Neutrophil (primary cell): ENCODE results near the gene TLK1.

Experiments
- H3K27ac ChIP-seq: fragments of 200-600 bp; sonication (generic); 2 replicates; pipeline ENCODE4 v1.5.1; 2016; ENCODE audit warnings: mild to moderate bottlenecking, moderate library complexity
- H3K27me3 ChIP-seq: fragments of 200-600 bp; sonication (generic); 2 replicates; pipeline ENCODE4 v1.6.0; 2016; ENCODE audit warnings: mild to moderate bottlenecking
- H3K36me3 ChIP-seq: fragments of 200-600 bp; sonication (generic); 2 replicates; pipeline ENCODE4 v1.5.1; 2017
- H3K4me1 ChIP-seq, 2 experiments: fragments of 200-600 bp in 1 of 2; sonication (generic) in 1 of 2; 1 replicate in 1 of 2; 2 replicates in 1 of 2; pipeline versions ENCODE4 v1.5.1 to v1.6.1; 2013 to 2016; ENCODE audit warnings: low read depth in 1 of 2, low read length in 1 of 2, mild to moderate bottlenecking in 1 of 2, moderate library complexity in 1 of 2; ENCODE audit not compliant: control insufficient read depth in 1 of 2, insufficient read depth in 1 of 2
- H3K4me3 ChIP-seq, 2 experiments: fragments of 200-600 bp in 1 of 2; sonication (generic) in 1 of 2; 1 replicate in 1 of 2; 2 replicates in 1 of 2; pipeline ENCODE4 v1.5.1; 2013 to 2016; ENCODE audit warnings: low read depth in 1 of 2, low read length in 1 of 2, mild to moderate bottlenecking in 1 of 2, moderate library complexity in 1 of 2
- H3K9me3 ChIP-seq: fragments of 200-600 bp; sonication (generic); 2 replicates; pipeline ENCODE4 v1.5.1; 2016
- CTCF ChIP-seq: fragments of 200-600 bp; sonication (generic); IDR thresholded peaks from 2 replicates; pipeline ENCODE4 v1.5.1; 2016; ENCODE audit warnings: antibody characterized with exemption

TLK1 gene

DNA sequence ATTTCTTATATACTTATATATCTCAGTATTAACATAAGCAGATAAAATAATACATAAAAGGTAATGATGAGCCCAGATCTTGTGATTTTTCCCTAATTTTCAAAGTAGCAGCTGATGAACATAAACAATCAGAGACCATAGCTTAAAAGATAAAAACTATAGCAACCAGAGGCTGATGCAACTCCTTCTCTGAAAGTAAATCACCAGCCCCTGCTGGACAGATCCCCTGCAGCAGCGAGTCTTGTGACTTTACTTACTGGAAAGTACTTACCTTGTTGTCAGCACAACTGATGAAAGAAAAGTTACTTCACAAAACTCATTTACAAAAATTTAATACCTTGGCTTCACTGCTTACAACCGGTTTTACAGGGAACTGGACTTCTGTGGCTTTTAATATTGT is 164.4 kb downstream of the TLK1 start:
- no peak for TF ChIP-seq CTCF
- Histone ChIP-seq H3K27me3 (no peaks in the 10 kb centered on the region), H3K27ac (no peak overlapping the region), H3K4me3 (no peak overlapping the region), H3K4me1 (peaks cover 0 to 6% of the 10 kb centered on the region in 2 experiments), H3K36me3 (peaks cover 70% of the 10 kb centered on the region), H3K9me3 (no peaks in the 10 kb centered on the region)

DNA sequence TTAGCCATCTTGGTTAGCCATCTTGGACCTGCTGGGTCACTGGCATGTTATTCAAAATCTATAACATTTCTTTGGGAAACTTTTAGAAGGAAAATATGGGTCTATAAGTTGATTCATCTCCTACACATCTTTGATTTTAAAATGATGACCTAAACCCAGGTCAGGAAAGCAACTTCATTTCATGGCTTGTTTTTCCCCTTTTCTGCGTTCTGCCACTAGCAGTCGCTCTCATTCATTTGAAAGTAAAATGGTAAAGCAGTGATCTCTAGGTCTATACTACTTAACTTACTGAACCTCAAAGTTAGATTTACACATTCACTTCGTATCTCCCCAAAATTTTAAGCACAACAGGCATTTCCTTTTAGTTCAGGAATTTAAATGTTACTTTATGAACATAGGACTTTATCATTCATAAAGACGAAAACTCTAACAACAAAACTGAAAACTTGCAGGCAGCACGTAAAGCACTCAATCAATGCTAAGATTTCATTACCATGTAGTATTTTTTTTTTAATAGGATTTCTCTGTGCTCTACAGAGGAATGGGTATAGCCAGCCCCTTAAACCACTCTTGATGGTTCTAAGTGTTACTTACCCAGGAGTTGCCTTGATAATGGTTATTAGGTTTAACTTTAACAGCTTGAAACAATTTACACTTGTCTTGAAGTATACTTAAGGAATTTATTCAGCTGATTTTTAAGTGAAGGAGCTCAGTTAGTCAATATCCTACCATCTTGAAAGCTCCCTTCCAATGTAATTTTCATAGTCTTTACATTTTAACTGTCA is 169.1 kb downstream of the TLK1 start:
- Histone ChIP-seq H3K4me3 (no peak overlapping the region), H3K4me1 (no peaks in the 10 kb centered on the region), H3K36me3 (peaks cover 71% of the 10 kb centered on the region), H3K9me3 (no peaks in the 10 kb centered on the region), H3K27me3 (no peaks in the 10 kb centered on the region), H3K27ac (no peak overlapping the region)
- TF ChIP-seq CTCF = no peak

GRCh38 chr2:170986566-170987258 is 174.0 kb downstream of the TLK1 start:
- Histone ChIP-seq H3K27me3 (peaks cover 8% of the 10 kb centered on the region), H3K27ac (no peak overlapping the region), H3K9me3 (no peaks in the 10 kb centered on the region), H3K4me1 (no peaks in the 10 kb centered on the region), H3K36me3 (peaks cover 25% of the 10 kb centered on the region), H3K4me3 (no peak overlapping the region)
- no peak for TF ChIP-seq CTCF

- peaks cover 18% of the 10 kb centered on the region for H3K27me3 ChIP-seq
- TF ChIP-seq CTCF = no peak
- H3K4me3 ChIP-seq = no peak overlapping the region
- H3K9me3 ChIP-seq = no peaks in the 10 kb centered on the region
- H3K36me3 ChIP-seq = peaks cover 20% of the 10 kb centered on the region
- no peaks in the 10 kb centered on the region for H3K4me1 ChIP-seq
- no peak overlapping the region for H3K27ac ChIP-seq
Measured at GRCh38 chr2:170985407-170985806, 175.3 kb downstream of the TLK1 start.

DNA sequence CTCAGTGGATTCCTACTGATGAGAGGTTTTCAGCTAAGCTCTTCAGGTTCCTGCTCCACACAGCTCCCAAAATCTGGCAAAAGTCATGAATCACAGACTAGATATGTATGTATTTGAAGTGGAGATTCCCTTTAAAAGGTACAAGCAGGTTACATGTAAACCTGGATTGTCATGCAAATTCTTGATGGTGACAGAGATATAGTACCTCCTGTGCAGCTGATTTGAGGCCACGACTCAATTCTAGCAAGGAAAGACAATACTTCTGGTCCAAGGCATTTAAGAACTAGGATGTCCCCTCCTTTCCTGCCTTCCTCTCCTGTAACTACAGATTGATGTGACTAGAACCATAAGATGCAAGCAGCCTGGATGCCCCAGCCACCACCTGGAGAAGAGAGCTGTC is 176.6 kb downstream of the TLK1 start:
- peaks cover 18% of the 10 kb centered on the region for H3K27me3 ChIP-seq
- no peaks in the 10 kb centered on the region for H3K4me1 ChIP-seq
- no peaks in the 10 kb centered on the region for H3K9me3 ChIP-seq
- H3K4me3 ChIP-seq = no peak overlapping the region
- H3K27ac ChIP-seq = no peak overlapping the region
- TF ChIP-seq CTCF = no peak
- H3K36me3 ChIP-seq = peaks cover 8% of the 10 kb centered on the region
